Kidney (tissue), 14 donors: ENCODE measurements around the gene MYMK. TPM values are rescaled to one million over a fixed set of nuclear protein-coding genes. Genes with fewer than 3 reads are reported as not detected.
A peak's percentile ranks its signal among the peaks of the same experiment; 100 is the strongest.

ENCODE experiments used
- DNase-seq, 5 donors: peaks; one replicate each; pipeline ENCODE4 v3.0.0-alpha.2; 2013 to 2020
- FAIRE-seq: peaks from 2 replicates; lab custom pipeline; 2012; peaks lifted over from hg19 to GRCh38; lab: Jason Lieb, UNC
- H3K27ac ChIP-seq, 2 donors: one replicate each; pipeline ENCODE4 v1.7.0; 2013; ENCODE audit warnings: low read depth in 2 of 2, low read length in 2 of 2, inconsistent platforms in 1 of 2
- H3K27me3 ChIP-seq: one replicate; pipeline ENCODE4 v1.7.1; 2013; ENCODE audit warnings: low read length, inconsistent platforms; ENCODE audit not compliant: control insufficient read depth, insufficient read depth
- H3K36me3 ChIP-seq, 3 donors: one replicate each; pipeline versions ENCODE4 v1.7.0 to v1.7.1; 2013; ENCODE audit warnings: low read length in 3 of 3, control low read depth in 1 of 3, inconsistent platforms in 1 of 3; ENCODE audit not compliant: insufficient read depth in 3 of 3, control insufficient read depth in 2 of 3
- H3K4me1 ChIP-seq, 3 donors: one replicate each; pipeline versions ENCODE4 v1.7.0 to v1.7.1; 2013; ENCODE audit warnings: low read length in 3 of 3, inconsistent platforms in 1 of 3, low read depth in 1 of 3; ENCODE audit not compliant: control insufficient read depth in 2 of 3, insufficient read depth in 2 of 3
- H3K4me3 ChIP-seq, 3 donors: one replicate each; pipeline versions ENCODE4 v1.7.0 to v1.8.1; 2013; ENCODE audit warnings: low read length in 3 of 3, control low read depth in 1 of 3, inconsistent platforms in 1 of 3
- H3K9ac ChIP-seq, 3 donors: one replicate each; pipeline versions ENCODE4 v1.7.0 to v1.7.1; 2013; ENCODE audit warnings: low read length in 3 of 3, control low read depth in 1 of 3, inconsistent platforms in 1 of 3
- H3K9me3 ChIP-seq, 3 donors: one replicate each; pipeline versions ENCODE4 v1.7.0 to v1.7.1; 2013; ENCODE audit warnings: low read length in 3 of 3, control low read depth in 1 of 3, inconsistent platforms in 1 of 3; ENCODE audit not compliant: control insufficient read depth in 2 of 3, insufficient read depth in 1 of 3
- CTCF ChIP-seq: IDR thresholded peaks from 3 replicates; pipeline ENCODE4 v1.5.1; 2012; ENCODE audit warnings: mild to moderate bottlenecking, moderate library complexity, borderline replicate concordance; ENCODE audit not compliant: insufficient read depth; ENCODE audit errors: extremely low read depth
- intact Hi-C: fragments of 100-400 bp; cut with DNase I; formaldehyde crosslinking; loops from one replicate; pipeline ENCODE4 v1.11.1; 2022
- polyA plus RNA-seq: library from polyadenylated mRNA; stranded (reverse); fragments of 350-450 nt; fragmentation: Illumina TruSeq; extraction: RNeasy Lipid Tissue Mini Kit (QIAGEN cat#74804); gene quantifications from one replicate; pipeline ENCODE4 v1.2.3, GENCODE V29; 2014; ENCODE audit warnings: low read depth, low replicate concordance; ENCODE audit not compliant: insufficient read depth
- total RNA-seq: library from RNA; stranded (reverse); fragmentation: NEBNext Ultra II Directional; extraction: Animal tissue kit (Norgen Biotek cat#: 25700); gene quantifications from one replicate; pipeline ENCODE4 v1.2.1, GENCODE V29; 2021
- donor health status: control.
- donor health status: control.
- donor health status: control.
- donor health status: control.
- donor health status: control.
- donor health status: DM: yes; HTN: yes; CAD: no.
- donor health status: Normal renal cell carcinoma (clear cell type).

MYMK gene
- total and polyA plus RNA-seq, 2 donors from 2014 or later: not detected

GRCh38 chr9:133522073-133522910 lies 2.5 kb downstream of the MYMK start:
- no peaks in the 10 kb centered on the region for H3K9me3 ChIP-seq
- no peak for TF ChIP-seq CTCF
- intact Hi-C loops: no loop called here
- peaks cover 3 to 27% (median 10%) of the 10 kb centered on the region in 3 donors for H3K4me1 ChIP-seq
- H3K27ac ChIP-seq: no peak overlapping the region
- FAIRE-seq (no peak), DNase-seq (peak in 1 of 5 donors; percentile 73)
- no peaks in the 10 kb centered on the region for H3K36me3 ChIP-seq
- no peaks in the 10 kb centered on the region for H3K27me3 ChIP-seq
- H3K4me3 ChIP-seq: no peak overlapping the region
- no peak overlapping the region for H3K9ac ChIP-seq

GRCh38 chr9:133521122-133522072 lies 3.4 kb downstream of the MYMK start:
- Histone ChIP-seq H3K27ac (peak overlapping the region; percentile 61 to 76), H3K9me3 (no peaks in the 10 kb centered on the region), H3K9ac (no peak overlapping the region), H3K27me3 (no peaks in the 10 kb centered on the region), H3K4me1 (peaks cover 3 to 19% (median 4%) of the 10 kb centered on the region in 3 donors), H3K4me3 (no peak overlapping the region), H3K36me3 (no peaks in the 10 kb centered on the region)
- peak in 2 of 5 donors; percentile 43 to 83 for DNase-seq
- TF ChIP-seq CTCF: no peak
- intact Hi-C loops: no loop called here
- no peak for FAIRE-seq

DNA sequence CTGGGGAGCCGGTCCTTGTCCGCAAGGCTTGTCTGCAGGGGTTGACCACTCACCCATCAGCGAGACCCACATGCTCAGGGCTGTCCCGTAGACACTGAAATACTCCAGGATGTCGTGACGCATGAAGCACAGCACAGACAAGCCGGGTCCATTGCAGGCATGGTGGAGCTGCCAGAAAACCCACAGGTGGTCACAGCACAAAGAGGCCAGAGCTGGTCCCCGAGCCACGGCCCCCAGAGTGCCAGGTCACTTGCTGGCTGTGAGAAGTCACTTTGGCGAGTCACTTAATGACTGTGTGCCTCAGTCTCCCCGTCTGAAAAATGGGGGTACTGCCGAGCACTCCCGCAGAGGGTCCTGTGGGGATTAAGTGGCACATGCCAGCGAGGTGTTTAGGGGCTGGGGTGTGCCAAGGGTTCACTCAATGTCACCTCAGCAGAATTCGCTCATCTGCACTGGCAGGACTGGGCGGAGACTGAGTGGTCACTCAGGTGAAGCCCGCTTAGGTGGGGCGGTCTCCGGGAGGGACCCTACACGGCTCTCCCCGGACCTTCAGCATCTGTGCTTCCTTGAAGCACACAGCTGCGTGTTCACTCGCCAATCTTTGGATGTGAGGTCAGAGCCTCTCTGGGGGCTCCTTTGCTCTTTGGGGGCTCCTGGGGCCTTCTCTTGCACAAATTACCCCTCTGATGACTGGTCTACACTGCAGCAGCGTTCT lies 4.5 kb downstream of the MYMK start:
- TF ChIP-seq CTCF: no peak
- Histone ChIP-seq H3K9ac (no peak overlapping the region), H3K4me1 (peaks cover 0 to 19% (median 4%) of the 10 kb centered on the region in 3 donors), H3K27me3 (no peaks in the 10 kb centered on the region), H3K36me3 (no peaks in the 10 kb centered on the region), H3K4me3 (no peak overlapping the region), H3K27ac (peak overlapping the region; percentile 61 to 76), H3K9me3 (no peaks in the 10 kb centered on the region)
- DNase-seq (peak in 2 of 5 donors; percentile 54 to 86), FAIRE-seq (no peak)
- intact Hi-C loops: no loop called here
